ENCODE results near the gene RNGTT. TPM values are rescaled to one million over a fixed set of nuclear protein-coding genes. Genes with fewer than 3 reads are reported as not detected.

Gene RNGTT
- total and polyA plus RNA-seq, 10 of the 15 experiments (the other 5 are each of a cell fraction or from before 2014, with no cell fraction given): 7.7 to 30.4 (median 22.2) TPM

DNA sequence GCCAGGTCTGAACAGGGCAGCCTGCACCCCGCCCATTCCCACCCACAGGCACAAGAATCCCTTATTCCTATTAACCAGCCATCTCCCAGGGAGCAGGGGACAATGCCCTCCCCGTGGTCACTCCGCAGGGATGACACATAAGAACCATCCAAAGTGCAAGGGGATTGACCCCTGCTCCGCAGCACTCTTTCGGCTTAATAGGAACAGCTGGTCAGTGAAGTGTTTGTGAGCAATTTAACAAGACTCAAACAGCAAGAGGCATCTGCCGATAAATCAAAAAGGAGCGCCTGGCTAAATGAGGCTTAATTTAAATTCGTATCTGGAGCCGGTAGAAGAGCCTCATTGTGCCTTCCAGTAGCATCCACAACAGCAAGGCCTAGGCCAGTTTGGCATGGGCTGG lies 389.4 kb downstream of the RNGTT start:
- Histone ChIP-seq H3K79me2 (ENCODE audit: control insufficient read depth, insufficient read depth, low read length) (no peaks in the 10 kb centered on the region), H3K9me3 (replicated peaks; ENCODE audit: control insufficient read depth, insufficient read depth, low read length) (peaks cover 12% of the 10 kb centered on the region), H3K4me2 (ENCODE audit: control insufficient read depth, insufficient read depth) (no peak overlapping the region), H3K27ac (ENCODE audit: control insufficient read depth, insufficient read depth) (no peak overlapping the region), H3K36me3 (ENCODE audit: control insufficient read depth in 2 of 2, insufficient read depth in 2 of 2, low read length in 1 of 2) (no peaks in the 10 kb centered on the region), H3K9ac (ENCODE audit: control insufficient read depth, insufficient read depth, low read length) (no peak overlapping the region), H2AFZ (ENCODE audit: control insufficient read depth, low read depth, low read length) (no peak overlapping the region), H3K27me3 (replicated peaks in 1 of 2; ENCODE audit: control insufficient read depth in 2 of 2, insufficient read depth in 2 of 2, low read length in 1 of 2) (no peaks in the 10 kb centered on the region), H3K4me1 (ENCODE audit: control insufficient read depth, insufficient read depth, low read length) (peaks cover 12% of the 10 kb centered on the region), H4K20me1 (ENCODE audit: control insufficient read depth, insufficient read depth) (no peaks in the 10 kb centered on the region), H3K4me3 (no peak overlapping the region)
- DNase-seq (ENCODE audit: low read depth, low spot score) (no peak), ATAC-seq (no peak), FAIRE-seq (no peak)
- BruUV-seq (replicated peaks): no TSS peak
- intact Hi-C loops (cut with micrococcal nuclease; ENCODE audit: unreplicated experiment): no loop called here
- ChIA-PET SMC1A (ENCODE audit: uncharacterized antibody, unreplicated experiment) (interaction anchor here (1.5 kb wide), 1 partner anchor 30 kb away, joined by 3 read pairs; no protein-coding TSS in a partner anchor), CTCF (no interaction called here), POLR2A (no interaction called here), RAD21 (ENCODE audit: unreplicated experiment) (no interaction called here)
- TF ChIP-seq HDAC6 (IDR thresholded peaks at IDR 0.05; ENCODE audit: unreplicated experiment) (no peak), CBFB (IDR thresholded peaks at IDR 0.05; ENCODE audit: low read depth) (no peak), ZBTB11 (CRISPR knock-in tag; IDR thresholded peaks at IDR 0.05) (no peak), CBX3 (IDR thresholded peaks at IDR 0.05; ENCODE audit: borderline replicate concordance, low read depth) (no peak), ATF3 (IDR thresholded peaks at IDR 0.05; ENCODE audit: borderline replicate concordance, extremely low read depth, low read depth, low read length) (no peak), RFX5 (IDR thresholded peaks at IDR 0.05; ENCODE audit: low read depth, low read length) (no peak), LARP7 (IDR thresholded peaks at IDR 0.05) (no peak), JUNB (IDR thresholded peaks at IDR 0.05) (no peak), FOS (IDR thresholded peaks at IDR 0.05; ENCODE audit: borderline replicate concordance, extremely low read depth, insufficient read length) (no peak), NR2C1 (IDR thresholded peaks at IDR 0.05) (no peak)
- TF ChIP-seq, protein P1, sequence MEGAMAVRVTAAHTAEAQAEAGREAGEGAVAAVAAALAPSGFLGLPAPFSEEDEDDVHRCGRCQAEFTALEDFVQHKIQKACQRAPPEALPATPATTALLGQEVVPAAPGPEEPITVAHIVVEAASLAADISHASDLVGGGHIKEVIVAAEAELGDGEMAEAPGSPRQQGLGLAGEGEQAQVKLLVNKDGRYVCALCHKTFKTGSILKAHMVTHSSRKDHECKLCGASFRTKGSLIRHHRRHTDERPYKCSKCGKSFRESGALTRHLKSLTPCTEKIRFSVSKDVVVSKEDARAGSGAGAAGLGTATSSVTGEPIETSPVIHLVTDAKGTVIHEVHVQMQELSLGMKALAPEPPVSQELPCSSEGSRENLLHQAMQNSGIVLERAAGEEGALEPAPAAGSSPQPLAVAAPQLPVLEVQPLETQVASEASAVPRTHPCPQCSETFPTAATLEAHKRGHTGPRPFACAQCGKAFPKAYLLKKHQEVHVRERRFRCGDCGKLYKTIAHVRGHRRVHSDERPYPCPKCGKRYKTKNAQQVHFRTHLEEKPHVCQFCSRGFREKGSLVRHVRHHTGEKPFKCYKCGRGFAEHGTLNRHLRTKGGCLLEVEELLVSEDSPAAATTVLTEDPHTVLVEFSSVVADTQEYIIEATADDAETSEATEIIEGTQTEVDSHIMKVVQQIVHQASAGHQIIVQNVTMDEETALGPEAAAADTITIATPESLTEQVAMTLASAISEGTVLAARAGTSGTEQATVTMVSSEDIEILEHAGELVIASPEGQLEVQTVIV (IDR thresholded peaks at IDR 0.05; ENCODE audit: borderline replicate concordance, partially characterized antibody): no peak
- in situ Hi-C loops (cut with MboI): no loop called here
- WGBS (ENCODE audit: insufficient coverage, insufficient replicate concordance, low lambda C conversion rate, missing lambda C conversion rate): 81% methylated on average over 9 of the region's 9 CpGs
